Activated CD4-positive, alpha-beta T cell treated with anti-CD3 and anti-CD28 coated beads for 36 hours (primary cell): ENCODE results near the gene DYNLT5. TPM values are rescaled to one million over a fixed set of nuclear protein-coding genes. Genes with fewer than 3 reads are reported as not detected.
"Not testable (repeated sequence)": the region's sequence is repeated elsewhere in the genome, so short reads cannot be mapped to it uniquely, and the experiment has no call there.

ENCODE experiments used
- ATAC-seq: fragments of 200-7000 bp; cut with Tn5 transposase; one replicate; pipeline ENCODE4 v1.10.0; 2021; ENCODE audit warnings: mild to moderate bottlenecking, moderate library complexity
- CTCF ChIA-PET: fragments of 350-600 bp; sonication (Branson Sonifier 250); formaldehyde crosslinking; loops from one replicate; lab custom pipeline; 2021; ENCODE audit warnings: antibody characterized with exemption; lab: Charles Lee
- POLR2A ChIA-PET: fragments of 350-600 bp; sonication (Branson Sonifier 250); formaldehyde crosslinking; loops from one replicate; lab custom pipeline; 2021; ENCODE audit warnings: antibody characterized with exemption, inconsistent platforms; lab: Charles Lee
- DNase-seq: peaks from one replicate; pipeline ENCODE4 v3.0.0-alpha.2; 2020
- H3K27ac Mint-ChIP-seq: one replicate; pipeline ENCODE4 v1.8.0; 2021; ENCODE audit warnings: mixed read lengths
- H3K27me3 Mint-ChIP-seq: one replicate; pipeline ENCODE4 v1.8.0; 2021; ENCODE audit warnings: mixed read lengths
- H3K36me3 Mint-ChIP-seq: one replicate; pipeline ENCODE4 v1.8.0; 2021; ENCODE audit warnings: low read depth, mixed read lengths
- H3K4me1 Mint-ChIP-seq: one replicate; pipeline ENCODE4 v1.8.0; 2021; ENCODE audit warnings: mixed read lengths
- H3K4me3 Mint-ChIP-seq: one replicate; pipeline ENCODE4 v1.8.0; 2021; ENCODE audit warnings: mild to moderate bottlenecking, moderate library complexity, mixed read lengths
- H3K9me3 Mint-ChIP-seq: one replicate; pipeline ENCODE4 v1.8.0; 2021; ENCODE audit warnings: low read depth, mixed read lengths
- intact Hi-C, 2 experiments: fragments of 100-400 bp; cut with DNase I in 1 of 2; cut with micrococcal nuclease in 1 of 2; formaldehyde crosslinking; loops; one replicate each; pipeline versions ENCODE4 v1.14.2 to v1.15.1; 2022 to 2024; cut with DNase I, micrococcal nuclease
- total RNA-seq, 2 experiments: library from RNA; stranded (reverse); gene quantifications; one replicate each; pipeline ENCODE4 v1.2.3, GENCODE V29; 2021

Gene DYNLT5
- total RNA-seq, 2 experiments from 2014 or later: not detected

DNA sequence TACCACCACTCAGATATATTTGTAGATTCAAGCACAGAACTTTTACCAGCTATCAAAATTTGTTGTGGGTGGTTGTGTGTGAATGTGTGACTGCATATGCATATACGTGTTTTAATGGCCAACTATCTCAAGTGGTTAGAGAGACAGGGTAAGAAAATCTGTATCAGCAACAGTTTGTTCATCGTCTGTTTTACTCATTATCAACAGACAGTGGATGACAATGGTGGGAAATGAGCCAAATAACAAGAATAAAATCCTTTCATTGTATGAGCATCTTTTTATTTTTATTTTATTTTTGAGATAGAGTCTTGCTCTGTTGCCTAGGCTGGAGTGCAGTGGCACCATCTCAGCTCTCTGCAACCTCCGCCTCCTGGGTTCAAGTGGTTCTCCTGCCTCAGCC, 22.7 kb upstream of the DYNLT5 start:
- Mint-ChIP-seq H3K27ac (peak overlapping the region; percentile 26), H3K27me3 (peaks cover 6% of the 10 kb centered on the region), H3K4me3 (no peak overlapping the region), H3K9me3 (no peaks in the 10 kb centered on the region), H3K4me1 (peaks cover 36% of the 10 kb centered on the region), H3K36me3 (no peaks in the 10 kb centered on the region)
- ChIA-PET POLR2A (no interaction called here), CTCF (interaction anchor here (1.7 kb wide), 1 partner anchor 28 kb away, joined by 3 read pairs; no protein-coding TSS in a partner anchor)
- intact Hi-C loops: loop anchor here (5.0 to 10.0 kb wide), 5 partner anchors 107 to 772 kb away; partner anchors contain the start of gene SGIP1 (in 2 of the 2)
- DNase-seq: no peak
- ATAC-seq: no peak

DNA sequence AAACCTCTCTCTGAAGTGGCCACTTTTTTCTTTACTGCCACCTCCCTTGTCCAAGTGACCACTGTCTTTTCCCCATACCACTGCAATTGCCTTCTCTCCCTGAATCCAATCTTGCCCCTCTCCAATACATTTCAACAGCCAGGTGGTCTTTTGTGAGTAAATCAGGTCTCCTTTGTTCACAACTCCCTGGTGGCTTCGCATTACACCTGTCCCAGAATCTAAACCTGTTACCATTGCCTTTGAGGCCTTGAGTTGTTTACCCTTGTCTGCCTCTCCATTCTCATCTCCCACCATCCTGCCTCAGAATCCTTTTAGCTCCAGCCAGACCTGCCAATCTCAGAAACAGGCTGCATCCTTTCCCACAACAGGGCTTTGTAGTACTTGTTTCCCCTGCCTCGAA, 21.8 kb upstream of the DYNLT5 start:
- no peaks in the 10 kb centered on the region for H3K9me3 Mint-ChIP-seq
- ChIA-PET CTCF (interaction anchor here (1.2 to 1.7 kb wide), 2 partner anchors 12 to 28 kb away, joined by 3 read pairs; no protein-coding TSS in a partner anchor), POLR2A (no interaction called here)
- peaks cover 6% of the 10 kb centered on the region for H3K27me3 Mint-ChIP-seq
- ATAC-seq (no peak), DNase-seq (no peak)
- H3K4me3 Mint-ChIP-seq: no peak overlapping the region
- H3K36me3 Mint-ChIP-seq: no peaks in the 10 kb centered on the region
- intact Hi-C loops: no loop called here
- no peak overlapping the region for H3K27ac Mint-ChIP-seq
- H3K4me1 Mint-ChIP-seq: peaks cover 36% of the 10 kb centered on the region

DNA sequence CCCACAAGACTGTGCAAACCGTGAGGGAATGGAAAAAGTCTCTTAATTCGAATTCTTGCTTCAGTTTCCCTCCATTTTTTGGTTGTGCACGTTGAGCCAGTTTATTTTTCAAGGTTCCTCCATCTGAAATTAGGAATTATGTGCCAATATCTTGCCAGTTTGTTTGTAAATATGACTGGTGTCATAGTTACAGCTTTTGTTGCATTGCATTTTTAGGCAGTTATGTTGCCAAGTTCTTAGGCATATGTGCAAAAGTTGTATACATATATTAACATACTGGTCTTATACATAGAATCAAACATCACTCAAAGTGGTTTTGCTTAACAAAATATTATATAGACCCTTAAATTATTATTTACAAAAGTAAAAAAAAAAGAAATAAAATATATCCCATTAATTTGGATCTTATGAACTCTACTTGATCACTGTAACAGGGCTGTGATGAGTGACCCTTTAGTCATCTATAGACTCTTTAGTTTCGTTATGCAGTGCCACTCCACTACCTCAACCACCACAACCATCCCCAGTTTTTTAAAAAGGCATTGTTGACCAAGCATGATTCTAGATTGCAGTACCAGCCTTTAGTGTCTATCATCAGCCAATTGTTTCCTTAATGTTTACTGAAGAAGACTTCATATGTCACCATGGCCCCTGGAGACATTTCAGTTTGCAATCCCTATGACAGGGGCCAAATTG, 20.9 kb upstream of the DYNLT5 start:
- H3K36me3 Mint-ChIP-seq: no peaks in the 10 kb centered on the region
- ChIA-PET CTCF (interaction anchor here (0.6 to 1.7 kb wide), 4 partner anchors 9 to 842 kb away, joined by 3 read pairs; no protein-coding TSS in a partner anchor), POLR2A (interaction anchor here (0.6 kb wide), 1 partner anchor 568 kb away, joined by 3 read pairs; no protein-coding TSS in a partner anchor)
- H3K4me3 Mint-ChIP-seq: no peak overlapping the region
- H3K4me1 Mint-ChIP-seq: peaks cover 30% of the 10 kb centered on the region
- no peak overlapping the region for H3K27ac Mint-ChIP-seq
- no peaks in the 10 kb centered on the region for H3K9me3 Mint-ChIP-seq
- DNase-seq (no peak), ATAC-seq (no peak)
- intact Hi-C loops: no loop called here
- peaks cover 5% of the 10 kb centered on the region for H3K27me3 Mint-ChIP-seq

DNA sequence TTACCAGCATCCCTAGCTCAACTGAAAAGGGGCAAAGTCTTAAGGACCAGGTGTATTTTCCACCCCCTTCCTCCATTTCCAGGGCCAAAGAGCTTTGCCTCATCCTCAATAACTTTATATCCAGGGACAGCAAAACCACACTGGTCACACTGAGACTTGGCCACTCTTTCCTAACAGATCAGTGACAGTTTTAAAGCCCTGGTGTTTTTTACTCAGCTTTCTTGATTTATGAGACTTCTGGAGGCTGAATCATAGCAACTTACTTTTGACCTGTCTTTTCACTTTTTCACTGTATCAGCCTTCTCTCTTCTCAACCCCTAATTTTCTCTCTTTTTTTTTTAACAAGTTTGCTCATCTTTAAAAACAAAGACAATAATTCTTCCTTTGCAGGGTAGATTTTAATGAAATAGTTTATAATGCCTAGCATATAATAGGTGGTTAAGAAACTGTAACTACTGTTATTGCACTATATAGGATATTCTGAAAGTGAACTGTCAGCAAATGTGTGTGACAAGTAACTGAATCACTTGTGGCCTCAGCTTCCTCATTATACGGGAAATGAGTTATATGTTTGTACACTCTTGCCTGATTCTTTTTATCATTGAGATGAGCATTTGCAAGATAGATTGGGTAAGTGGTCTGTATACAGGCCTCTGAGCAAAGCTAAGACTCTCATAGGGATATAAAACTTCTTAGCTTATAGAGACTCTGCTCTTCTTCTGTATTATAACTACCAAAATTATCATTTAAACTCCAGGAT, 19.7 kb upstream of the DYNLT5 start:
- Mint-ChIP-seq H3K36me3 (no peaks in the 10 kb centered on the region), H3K9me3 (no peaks in the 10 kb centered on the region), H3K27ac (peak overlapping the region; percentile 73), H3K4me3 (no peak overlapping the region), H3K4me1 (peaks cover 29% of the 10 kb centered on the region), H3K27me3 (peaks cover 1% of the 10 kb centered on the region)
- CTCF ChIA-PET: interaction anchor here (0.7 to 2.1 kb wide), 6 partner anchors 10 to 501 kb away, joined by 3 to 7 read pairs (median 4); partner anchors contain the start of genes DNAI4 and MIER1
- POLR2A ChIA-PET: interaction anchor here (0.6 to 0.7 kb wide), 2 partner anchors 264 to 567 kb away, joined by 3 read pairs; no protein-coding TSS in a partner anchor
- intact Hi-C loops: no loop called here
- DNase-seq (no peak), ATAC-seq (peak; percentile 90)

DNA sequence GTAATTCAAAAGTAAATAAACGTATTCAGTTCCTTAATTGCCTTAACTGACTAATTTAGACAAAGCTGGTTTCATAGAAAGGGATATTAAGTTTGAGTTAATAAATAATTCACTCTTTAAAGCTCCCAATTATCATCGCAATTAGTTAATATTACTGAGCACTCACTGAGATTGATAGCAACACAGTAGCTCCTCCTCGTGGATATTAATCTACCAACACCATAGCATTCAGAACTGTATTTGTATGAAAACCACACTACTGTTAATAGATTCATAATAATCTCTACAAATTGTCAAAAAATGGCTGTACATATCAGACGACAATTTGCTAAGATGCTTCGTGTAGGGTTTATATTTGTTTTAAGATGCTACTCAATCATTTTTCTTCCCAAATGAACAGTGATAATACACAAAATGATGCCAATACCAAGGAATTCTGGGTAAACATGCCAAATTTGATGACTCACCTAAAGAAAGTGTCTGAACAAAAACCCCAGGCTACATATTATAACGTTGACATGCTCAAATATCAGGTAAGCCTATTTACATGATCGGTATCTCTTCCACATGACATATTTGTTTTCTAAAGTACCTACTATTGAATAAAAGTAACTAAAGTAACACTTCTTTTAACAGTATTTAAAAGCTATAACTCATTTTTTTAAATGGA, 18.8 kb upstream of the DYNLT5 start:
- H3K4me1 Mint-ChIP-seq: peaks cover 28% of the 10 kb centered on the region
- POLR2A ChIA-PET: no interaction called here
- ATAC-seq (no peak), DNase-seq (no peak)
- no peaks in the 10 kb centered on the region for H3K27me3 Mint-ChIP-seq
- no peak overlapping the region for H3K4me3 Mint-ChIP-seq
- intact Hi-C loops: no loop called here
- CTCF ChIA-PET: interaction anchor here (1.5 to 2.1 kb wide), 2 partner anchors 32 to 191 kb away, joined by 4 to 5 read pairs; partner anchors contain the start of genes DNAI4 and MIER1
- H3K9me3 Mint-ChIP-seq: no peaks in the 10 kb centered on the region
- H3K36me3 Mint-ChIP-seq: no peaks in the 10 kb centered on the region
- H3K27ac Mint-ChIP-seq: no peak overlapping the region

DNA sequence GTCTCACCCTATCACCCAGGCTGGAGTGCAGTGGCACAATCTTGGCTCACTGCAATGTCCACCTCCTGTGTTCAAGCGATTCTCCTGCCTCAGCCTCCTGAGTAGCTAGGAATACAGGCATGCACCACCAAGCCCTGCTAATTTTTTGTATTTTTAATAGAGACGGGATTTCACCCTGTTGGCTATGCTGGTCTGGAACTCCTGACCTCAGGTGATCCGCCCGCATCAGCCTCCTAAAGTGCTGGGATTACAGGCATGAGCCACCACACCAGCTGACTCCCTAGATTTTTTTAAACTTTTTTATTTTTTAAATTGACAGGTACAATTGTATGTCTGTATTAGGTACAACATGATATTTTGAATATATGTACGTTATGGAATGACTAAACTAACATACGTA, 17.7 kb upstream of the DYNLT5 start:
- H3K27me3 Mint-ChIP-seq, intact Hi-C loops, H3K4me3 Mint-ChIP-seq, DNase-seq, ATAC-seq, H3K9me3 Mint-ChIP-seq, H3K27ac Mint-ChIP-seq, POLR2A ChIA-PET, H3K36me3 Mint-ChIP-seq: not testable (repeated sequence)
- H3K4me1 Mint-ChIP-seq: peaks cover 18% of the 10 kb centered on the region
- CTCF ChIA-PET: interaction anchor here (0.6 kb wide), 1 partner anchor 31 kb away, joined by 3 read pairs; no protein-coding TSS in a partner anchor

DNA sequence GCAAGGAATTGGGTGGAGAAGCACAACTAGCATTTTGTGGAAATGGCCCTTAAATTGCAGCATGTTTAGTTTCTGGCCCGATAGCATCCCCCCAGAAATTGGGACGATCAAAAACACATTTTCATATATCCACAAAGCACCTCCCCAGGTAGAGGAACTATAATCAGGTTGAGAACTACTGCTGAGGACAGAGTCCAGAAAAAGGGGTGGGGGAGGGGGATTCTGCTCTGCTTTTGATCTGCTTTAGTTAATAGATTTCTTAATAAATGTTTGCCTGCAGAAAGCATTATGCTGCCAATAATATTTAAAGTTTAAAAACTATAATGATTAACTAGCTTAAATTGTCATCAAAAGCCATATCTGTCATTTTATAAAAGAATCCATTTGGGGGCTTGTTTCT, 14.4 kb upstream of the DYNLT5 start:
- no peaks in the 10 kb centered on the region for H3K9me3 Mint-ChIP-seq
- intact Hi-C loops: no loop called here
- CTCF ChIA-PET: interaction anchor here (0.6 to 2.3 kb wide), 4 partner anchors 12 to 308 kb away, joined by 4 to 16 read pairs (median 6); no protein-coding TSS in a partner anchor
- no peaks in the 10 kb centered on the region for H3K36me3 Mint-ChIP-seq
- H3K4me1 Mint-ChIP-seq: peaks cover 7% of the 10 kb centered on the region
- no peaks in the 10 kb centered on the region for H3K27me3 Mint-ChIP-seq
- no peak overlapping the region for H3K27ac Mint-ChIP-seq
- no peak overlapping the region for H3K4me3 Mint-ChIP-seq
- ATAC-seq (no peak), DNase-seq (no peak)
- POLR2A ChIA-PET: interaction anchor here (0.7 kb wide), 1 partner anchor 371 kb away, joined by 3 read pairs; no protein-coding TSS in a partner anchor

DNA sequence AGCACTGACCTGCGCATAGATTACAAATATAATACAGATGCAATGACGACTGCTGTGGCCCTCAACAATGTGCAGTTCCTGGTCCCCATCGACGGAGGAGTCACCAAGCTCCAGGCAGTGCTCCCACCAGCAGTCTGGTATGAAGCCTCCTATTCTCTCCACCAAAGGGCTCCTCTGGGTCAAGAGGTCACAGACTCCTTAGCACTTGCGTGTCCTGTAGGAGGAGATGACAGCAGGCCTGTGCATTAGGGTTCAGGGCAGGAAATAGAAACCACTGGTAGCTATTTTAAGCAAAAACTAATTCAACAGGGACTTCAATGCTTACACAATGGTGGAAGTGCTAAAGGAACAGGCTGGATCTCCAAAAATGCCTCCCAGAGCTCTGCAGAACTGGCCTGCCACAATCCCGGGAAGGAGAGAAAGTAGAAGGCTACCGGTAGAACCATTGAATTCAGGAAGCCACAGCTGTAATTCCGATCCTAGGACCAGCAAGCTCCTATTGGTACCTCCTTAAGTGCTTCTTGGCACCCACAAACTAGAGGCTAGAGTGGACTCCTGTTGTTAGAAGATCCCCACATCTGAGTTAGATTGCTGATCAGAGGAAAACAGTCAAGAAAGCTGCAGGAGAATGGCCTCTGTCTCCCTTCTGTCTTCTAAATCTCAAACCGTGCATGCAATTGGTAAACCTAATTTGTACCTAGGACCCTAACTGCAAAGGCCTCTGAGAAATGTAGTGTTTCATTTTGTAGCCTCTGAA, 12.7 kb upstream of the DYNLT5 start:
- Mint-ChIP-seq H3K4me1 (no peaks in the 10 kb centered on the region), H3K9me3 (no peaks in the 10 kb centered on the region), H3K4me3 (no peak overlapping the region), H3K27me3 (no peaks in the 10 kb centered on the region), H3K36me3 (no peaks in the 10 kb centered on the region), H3K27ac (no peak overlapping the region)
- POLR2A ChIA-PET: no interaction called here
- ATAC-seq: no peak
- CTCF ChIA-PET: interaction anchor here (0.6 to 2.3 kb wide), 6 partner anchors 14 to 761 kb away, joined by 3 to 16 read pairs (median 4); no protein-coding TSS in a partner anchor
- DNase-seq: no peak
- intact Hi-C loops: no loop called here

DNA sequence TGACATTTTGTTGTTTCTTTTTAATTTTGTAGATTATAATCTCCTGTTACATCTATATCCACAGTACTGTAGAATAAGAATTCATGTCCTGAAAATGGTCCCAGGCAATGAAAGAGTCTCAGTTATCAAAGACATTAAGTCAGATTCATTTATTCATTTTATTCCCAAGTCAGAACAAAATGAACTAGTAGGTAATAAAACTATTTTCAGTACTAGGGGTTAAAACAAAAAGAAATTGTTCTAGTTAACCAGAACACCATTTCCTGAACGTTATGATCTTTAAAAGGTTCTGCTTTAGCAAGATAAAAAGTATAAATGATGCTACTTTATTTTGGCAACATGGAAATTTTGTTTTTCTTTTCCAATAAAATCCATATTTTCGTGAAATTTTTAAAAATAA, 6.8 kb upstream of the DYNLT5 start:
- H3K27me3 Mint-ChIP-seq: peaks cover 11% of the 10 kb centered on the region
- ATAC-seq (no peak), DNase-seq (no peak)
- H3K9me3 Mint-ChIP-seq: no peaks in the 10 kb centered on the region
- no peaks in the 10 kb centered on the region for H3K4me1 Mint-ChIP-seq
- no peak overlapping the region for H3K27ac Mint-ChIP-seq
- no peak overlapping the region for H3K4me3 Mint-ChIP-seq
- CTCF ChIA-PET: interaction anchor here (0.6 to 2.1 kb wide), 3 partner anchors 17 to 389 kb away, joined by 4 to 6 read pairs (median 4); no protein-coding TSS in a partner anchor
- intact Hi-C loops: no loop called here
- POLR2A ChIA-PET: no interaction called here
- H3K36me3 Mint-ChIP-seq: no peaks in the 10 kb centered on the region

DNA sequence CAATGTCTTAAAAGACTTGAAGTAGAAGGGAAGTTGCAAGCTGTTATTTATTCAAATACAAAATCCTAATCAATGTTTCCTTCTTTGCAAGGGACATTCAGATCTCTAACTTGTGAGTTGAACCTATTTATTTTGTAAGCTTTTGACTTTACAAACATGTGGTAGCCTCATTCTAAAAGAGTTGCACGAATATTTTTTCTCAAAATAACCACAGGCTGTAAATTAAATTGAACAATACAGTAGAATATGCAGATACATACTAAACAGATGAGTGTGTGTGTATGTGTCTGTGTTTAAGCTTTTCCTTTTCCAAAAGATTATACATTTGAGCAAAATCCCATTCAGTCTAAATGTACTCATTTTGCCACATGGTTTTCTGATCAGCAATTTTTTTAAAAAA, 4.8 kb upstream of the DYNLT5 start:
- peaks cover 7% of the 10 kb centered on the region for H3K4me1 Mint-ChIP-seq
- DNase-seq (no peak), ATAC-seq (no peak)
- no peaks in the 10 kb centered on the region for H3K36me3 Mint-ChIP-seq
- ChIA-PET CTCF (interaction anchor here (1.1 to 2.1 kb wide), 2 partner anchors 10 to 19 kb away, joined by 3 to 6 read pairs; no protein-coding TSS in a partner anchor), POLR2A (no interaction called here)
- H3K9me3 Mint-ChIP-seq: no peaks in the 10 kb centered on the region
- H3K4me3 Mint-ChIP-seq: no peak overlapping the region
- no peak overlapping the region for H3K27ac Mint-ChIP-seq
- intact Hi-C loops: no loop called here
- peaks cover 24% of the 10 kb centered on the region for H3K27me3 Mint-ChIP-seq
